Measurements from ENCODE around the gene ALOX12B.

ALOX12B gene

DNA sequence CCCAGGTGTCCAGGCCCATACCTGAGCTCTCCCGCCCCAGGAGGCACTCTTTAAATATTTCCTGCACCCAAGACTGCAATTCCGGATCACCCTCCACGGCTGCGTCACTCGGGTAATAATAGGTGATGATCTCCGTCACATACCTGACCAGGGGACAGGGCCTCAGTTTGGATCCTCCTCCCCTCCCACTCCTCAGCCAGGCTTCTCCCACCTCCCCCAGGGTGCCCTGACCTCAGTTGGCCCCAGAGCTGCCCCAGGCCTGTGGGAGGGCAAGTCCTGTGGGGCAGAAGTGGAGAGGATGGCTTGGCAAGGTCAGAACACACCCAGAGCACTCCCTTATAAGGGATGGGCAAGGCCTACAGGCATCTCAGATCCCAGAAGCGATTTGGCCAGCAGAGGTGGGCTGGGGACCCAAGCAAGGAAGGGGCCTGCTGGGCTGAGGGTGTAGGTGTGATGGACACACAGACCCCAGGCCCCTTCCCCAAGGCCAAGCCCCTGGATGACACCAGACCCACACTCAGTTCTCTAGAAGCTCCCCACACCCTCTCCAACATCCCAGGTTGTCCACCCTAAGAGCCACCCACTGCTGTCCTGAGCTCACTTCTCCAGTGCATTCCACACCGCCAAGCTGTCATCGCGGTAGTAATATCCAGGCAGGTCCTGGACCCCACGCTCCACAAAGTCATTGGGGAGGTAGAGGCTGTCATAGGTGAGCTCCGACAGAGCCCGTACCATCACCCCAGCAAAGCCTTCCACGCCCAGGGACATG is 11.8 kb downstream of the ALOX12B start:
- TF ChIP-seq, protein P1, sequence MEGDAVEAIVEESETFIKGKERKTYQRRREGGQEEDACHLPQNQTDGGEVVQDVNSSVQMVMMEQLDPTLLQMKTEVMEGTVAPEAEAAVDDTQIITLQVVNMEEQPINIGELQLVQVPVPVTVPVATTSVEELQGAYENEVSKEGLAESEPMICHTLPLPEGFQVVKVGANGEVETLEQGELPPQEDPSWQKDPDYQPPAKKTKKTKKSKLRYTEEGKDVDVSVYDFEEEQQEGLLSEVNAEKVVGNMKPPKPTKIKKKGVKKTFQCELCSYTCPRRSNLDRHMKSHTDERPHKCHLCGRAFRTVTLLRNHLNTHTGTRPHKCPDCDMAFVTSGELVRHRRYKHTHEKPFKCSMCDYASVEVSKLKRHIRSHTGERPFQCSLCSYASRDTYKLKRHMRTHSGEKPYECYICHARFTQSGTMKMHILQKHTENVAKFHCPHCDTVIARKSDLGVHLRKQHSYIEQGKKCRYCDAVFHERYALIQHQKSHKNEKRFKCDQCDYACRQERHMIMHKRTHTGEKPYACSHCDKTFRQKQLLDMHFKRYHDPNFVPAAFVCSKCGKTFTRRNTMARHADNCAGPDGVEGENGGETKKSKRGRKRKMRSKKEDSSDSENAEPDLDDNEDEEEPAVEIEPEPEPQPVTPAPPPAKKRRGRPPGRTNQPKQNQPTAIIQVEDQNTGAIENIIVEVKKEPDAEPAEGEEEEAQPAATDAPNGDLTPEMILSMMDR (IDR thresholded peaks at IDR 0.05; ENCODE audit: insufficient read depth, low read depth, low read length, missing control alignments): no peak
- no peak for DNase-seq (ENCODE audit: low read depth)
- H3K4me3 ChIP-seq (ENCODE audit: low read length): no peak overlapping the region

DNA sequence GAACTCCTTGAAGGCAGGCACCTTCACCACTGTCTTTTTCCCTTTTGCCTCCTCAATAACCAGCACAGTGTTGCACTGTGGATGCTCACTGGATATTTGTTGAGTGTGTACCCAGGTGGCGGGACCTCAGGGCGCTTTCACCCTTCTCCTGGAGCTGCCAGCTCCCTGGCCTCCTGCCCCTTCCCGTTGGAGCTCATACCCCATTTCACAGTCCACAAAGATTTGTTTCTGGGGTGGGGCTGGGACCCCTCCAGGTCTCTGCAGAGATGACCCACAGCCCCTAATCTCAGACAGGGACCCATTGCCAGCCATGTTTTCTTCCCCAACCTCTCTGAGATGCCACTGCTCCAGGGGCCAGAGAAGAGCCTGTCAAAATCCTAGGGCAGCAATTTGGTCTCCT is 12.4 kb downstream of the ALOX12B start:
- no peak for DNase-seq (ENCODE audit: low read depth)
- TF ChIP-seq, protein P1 (IDR thresholded peaks at IDR 0.05; ENCODE audit: insufficient read depth, low read depth, low read length, missing control alignments): no peak
- H3K4me3 ChIP-seq (ENCODE audit: low read length): no peak overlapping the region

DNA sequence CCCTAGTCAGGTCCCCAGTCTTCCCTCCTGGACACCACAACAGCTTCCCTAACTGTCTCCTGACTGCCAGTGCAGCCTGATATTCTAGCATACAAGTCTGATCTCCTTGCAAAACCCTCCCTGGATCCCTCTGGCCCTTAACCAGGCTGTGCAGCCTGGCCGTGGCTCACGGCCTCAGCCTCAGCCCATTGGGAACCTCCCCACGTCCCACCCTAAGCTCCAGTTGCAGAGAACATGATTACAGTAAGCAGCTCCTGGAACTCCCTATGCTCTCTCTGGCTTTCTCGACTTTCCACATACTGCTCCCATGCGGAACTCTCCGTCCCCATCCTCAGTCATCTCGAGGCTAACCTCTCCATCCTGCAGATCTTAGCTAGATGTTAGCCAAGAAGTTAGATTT is 13.0 kb downstream of the ALOX12B start:
- DNase-seq (ENCODE audit: low read depth): no peak
- TF ChIP-seq, protein P1 (IDR thresholded peaks at IDR 0.05; ENCODE audit: insufficient read depth, low read depth, low read length, missing control alignments): no peak
- no peak overlapping the region for H3K4me3 ChIP-seq (ENCODE audit: low read length)

DNA sequence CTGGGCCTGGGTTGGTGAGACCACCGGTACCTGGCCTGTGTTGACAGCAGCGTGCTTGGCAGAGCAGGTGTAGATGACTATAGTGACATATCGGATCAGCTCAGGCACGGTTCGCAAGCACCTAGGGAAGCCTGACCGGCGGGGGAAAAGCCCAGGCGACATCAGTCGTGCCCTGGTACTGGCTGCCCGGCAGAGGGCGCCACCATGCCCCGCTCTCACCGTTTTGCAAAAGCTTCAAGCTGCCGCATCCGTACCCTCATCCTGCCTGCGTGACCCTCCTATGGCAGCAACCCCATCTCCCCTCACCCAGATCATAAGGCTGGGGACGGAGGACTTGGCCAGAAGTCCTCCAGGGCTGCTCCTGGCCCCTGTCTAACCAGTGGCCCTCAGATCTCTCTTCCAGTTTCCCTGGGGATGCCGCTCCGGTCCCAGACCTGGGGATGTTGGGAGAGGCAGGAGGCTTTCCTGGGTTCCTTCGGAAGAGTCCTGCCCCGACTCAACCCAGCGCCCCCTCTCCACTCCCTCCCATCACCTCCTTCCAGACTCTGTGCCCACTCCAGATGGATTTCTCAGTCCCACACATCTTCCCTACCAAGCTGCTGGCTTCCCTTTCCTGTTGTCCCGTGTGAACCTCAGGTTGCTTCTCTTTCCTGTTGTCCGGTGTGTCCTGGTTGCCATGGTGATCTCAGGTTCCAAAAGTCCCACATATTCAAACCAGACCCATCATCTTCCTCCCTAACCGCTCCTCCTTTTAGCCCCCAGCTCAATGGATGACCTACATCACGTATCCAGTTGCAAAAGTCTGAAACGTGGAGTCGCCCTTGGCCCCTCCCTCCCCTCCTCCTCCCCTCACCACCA is 13.7 kb downstream of the ALOX12B start:
- TF ChIP-seq, protein P1 (IDR thresholded peaks at IDR 0.05; ENCODE audit: insufficient read depth, low read depth, low read length, missing control alignments): peak; percentile 89
- H3K4me3 ChIP-seq (ENCODE audit: low read length): peak overlapping the region; percentile 42
- DNase-seq (ENCODE audit: low read depth): peak; percentile 82

DNA sequence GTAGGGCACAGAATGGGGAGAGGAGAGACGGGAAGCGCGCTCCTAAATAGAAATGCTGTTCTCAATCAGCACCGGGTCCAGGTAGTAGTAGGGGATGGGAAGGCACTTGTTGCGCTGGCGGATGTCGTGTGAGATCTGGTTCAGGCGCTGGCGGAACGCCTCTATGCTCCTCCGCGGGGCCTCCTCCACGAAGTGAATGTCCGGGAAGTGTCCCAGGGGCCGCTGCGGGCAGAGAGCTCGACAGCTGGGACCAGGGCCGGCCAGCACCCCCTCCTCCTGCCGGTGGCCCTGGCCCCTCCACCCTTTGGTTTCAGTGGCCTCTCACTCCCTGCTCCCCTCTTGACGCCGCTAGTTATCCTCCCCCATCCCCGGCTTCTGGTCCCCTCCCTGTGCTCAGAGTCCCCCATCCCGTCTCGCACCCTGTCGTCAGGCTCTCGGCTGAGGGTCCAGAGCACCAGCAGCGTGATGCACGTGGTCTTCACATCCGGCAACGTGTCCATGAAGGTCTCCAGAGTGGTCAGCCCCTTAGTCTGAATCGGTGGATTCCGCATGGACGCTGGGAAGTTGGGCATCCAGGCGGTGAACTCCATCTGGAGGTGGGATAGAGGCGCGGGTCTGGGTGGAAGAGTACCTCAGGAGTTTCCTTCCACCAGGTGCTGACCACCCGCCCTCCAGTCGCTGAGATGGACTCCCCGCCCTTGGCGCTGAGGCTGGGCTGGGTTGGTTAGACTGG is 14.6 kb downstream of the ALOX12B start:
- TF ChIP-seq, protein P1 (IDR thresholded peaks at IDR 0.05; ENCODE audit: insufficient read depth, low read depth, low read length, missing control alignments): no peak
- peak overlapping the region; percentile 42 for H3K4me3 ChIP-seq (ENCODE audit: low read length)
- no peak for DNase-seq (ENCODE audit: low read depth)

DNA sequence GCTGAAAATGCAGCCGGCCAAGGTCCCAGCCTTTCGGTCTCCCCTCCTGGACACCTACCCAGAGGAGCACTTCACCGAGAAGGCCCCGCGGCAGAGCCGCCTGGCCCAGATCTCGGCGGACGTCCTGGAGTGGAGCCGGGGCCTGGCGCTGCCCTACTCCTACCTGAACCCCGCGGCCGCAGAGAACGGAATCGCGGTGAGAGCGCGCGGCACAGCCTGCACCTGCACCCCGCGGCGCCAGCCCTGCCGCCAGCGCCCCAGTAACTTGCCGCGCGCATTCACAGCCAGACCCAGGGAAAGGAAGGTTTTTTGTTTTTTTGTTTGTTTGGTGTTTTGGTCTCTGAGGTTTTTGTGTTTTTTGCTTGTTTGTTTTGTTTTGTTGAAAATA is 15.2 kb downstream of the ALOX12B start:
- no peak for DNase-seq (ENCODE audit: low read depth)
- TF ChIP-seq, protein P1 (IDR thresholded peaks at IDR 0.05; ENCODE audit: insufficient read depth, low read depth, low read length, missing control alignments): no peak
- peak overlapping the region; percentile 42 for H3K4me3 ChIP-seq (ENCODE audit: low read length)

Data from epithelial cell of esophagus (primary cell).